ENCODE measurements around the gene OPRL1.

OPRL1 gene

GRCh38 chr20:64056889-64057627, 22.8 kb upstream of the OPRL1 start:
- no peak for FAIRE-seq

- FAIRE-seq = no peak
Observed at GRCh38 chr20:64057628-64058498, 22.0 kb upstream of the OPRL1 start.

GRCh38 chr20:64058536-64058935, 21.3 kb upstream of the OPRL1 start:
- FAIRE-seq = no peak

- no peak for FAIRE-seq
Observed at GRCh38 chr20:64062276-64062595, 17.6 kb upstream of the OPRL1 start.

- FAIRE-seq = no peak
Observed at GRCh38 chr20:64062596-64063388, 17.1 kb upstream of the OPRL1 start, which contains the start of gene TCEA2. Gene TCEA2, plus strand, starts transcription at chr20:64063198. Its CDS starts 115 bp downstream, at chr20:64063313.

GRCh38 chr20:64063389-64064144, 16.3 kb upstream of the OPRL1 start:
- no peak for FAIRE-seq

GRCh38 chr20:64064145-64064698, 15.7 kb upstream of the OPRL1 start:
- FAIRE-seq = no peak

- FAIRE-seq = no peak
Observed at GRCh38 chr20:64065062-64065973, 14.6 kb upstream of the OPRL1 start.

GRCh38 chr20:64065974-64066343, 13.9 kb upstream of the OPRL1 start:
- FAIRE-seq = no peak

- FAIRE-seq = no peak
Observed at GRCh38 chr20:64067005-64067632, 12.8 kb upstream of the OPRL1 start.

GRCh38 chr20:64067733-64068307, 12.1 kb upstream of the OPRL1 start:
- no peak for FAIRE-seq

GRCh38 chr20:64068386-64069208, 11.3 kb upstream of the OPRL1 start:
- FAIRE-seq = no peak

- no peak for FAIRE-seq
Observed at GRCh38 chr20:64069209-64069613, 10.7 kb upstream of the OPRL1 start.

GRCh38 chr20:64069614-64070243, 10.2 kb upstream of the OPRL1 start:
- no peak for FAIRE-seq

GRCh38 chr20:64070244-64070993, 9.5 kb upstream of the OPRL1 start:
- FAIRE-seq = no peak

GRCh38 chr20:64071341-64072332, 8.2 kb upstream of the OPRL1 start:
- no peak for FAIRE-seq
